GM21825 (cell line): ENCODE measurements around the gene PRKAR1B.

Source experiments
- ATAC-seq: cut with Tn5 transposase; IDR thresholded peaks from one replicate; pipeline ENCODE4 v1.9.1; 2021; ENCODE audit warnings: mild to moderate bottlenecking, moderate library complexity; ENCODE audit not compliant: unreplicated experiment

PRKAR1B gene

DNA sequence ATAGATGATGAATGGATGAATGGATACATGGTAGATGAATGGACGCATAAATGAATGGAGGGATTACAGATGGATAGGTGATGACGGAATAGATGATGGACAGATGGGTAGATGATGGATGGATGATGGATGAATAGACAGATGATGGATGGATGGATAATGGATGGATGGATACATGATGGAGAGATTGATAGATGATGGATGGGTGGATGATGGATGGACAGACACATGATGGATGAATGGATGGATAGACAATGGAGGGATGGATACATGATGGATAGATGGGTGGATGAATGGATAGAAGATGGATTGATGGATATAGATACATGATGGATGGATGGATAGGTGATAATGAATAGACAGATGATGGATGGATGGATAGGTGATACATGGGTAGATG, 198.6 kb downstream of the PRKAR1B start:
- ATAC-seq: no peak

DNA sequence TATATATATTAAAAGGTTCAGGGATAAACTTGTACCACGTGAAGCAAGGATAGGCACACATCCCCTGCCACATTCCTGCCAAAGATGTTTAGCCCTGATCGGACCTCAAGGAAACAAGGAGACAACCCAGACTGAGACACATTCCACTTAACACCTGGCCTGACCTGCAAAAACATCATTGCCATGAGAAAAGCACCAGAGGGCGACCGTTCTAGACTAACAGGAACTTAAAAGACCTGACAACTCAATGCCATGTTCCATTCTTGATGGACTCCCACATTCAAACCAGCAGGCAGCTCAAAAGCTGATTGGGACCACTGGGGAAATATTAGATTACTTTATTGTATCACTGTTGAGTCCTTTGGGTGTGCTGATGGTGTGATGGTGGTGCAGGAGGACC, 199.4 kb downstream of the PRKAR1B start:
- no peak for ATAC-seq

DNA sequence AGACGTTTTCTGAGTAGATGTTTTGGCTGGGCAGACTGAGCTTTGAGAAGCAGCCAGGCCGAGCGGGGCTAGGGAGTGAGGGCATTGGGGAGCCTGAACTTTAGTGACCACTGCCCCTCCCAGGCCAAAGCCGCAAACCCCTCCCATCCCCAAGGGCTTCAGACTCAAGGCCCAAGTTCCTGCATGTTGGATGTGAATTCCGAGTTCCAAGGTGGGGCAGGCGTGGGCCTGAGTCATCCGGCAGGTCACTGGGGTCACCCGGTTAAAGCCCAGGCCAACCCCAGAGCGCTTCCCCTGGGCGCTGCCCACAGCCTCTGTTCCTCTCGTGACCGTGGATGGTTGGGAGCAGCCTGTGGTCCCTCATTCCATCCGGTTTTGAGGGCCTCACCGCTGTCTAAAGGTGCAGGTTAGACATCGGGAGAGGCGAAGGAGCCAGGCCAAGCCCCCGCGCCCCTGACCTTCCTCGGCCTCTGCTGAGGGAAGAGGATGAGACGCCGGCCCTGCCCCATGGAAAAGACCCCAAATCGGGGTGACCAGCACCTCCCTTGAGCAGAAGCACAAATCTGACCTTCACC, 200.5 kb downstream of the PRKAR1B start:
- ATAC-seq: no peak

DNA sequence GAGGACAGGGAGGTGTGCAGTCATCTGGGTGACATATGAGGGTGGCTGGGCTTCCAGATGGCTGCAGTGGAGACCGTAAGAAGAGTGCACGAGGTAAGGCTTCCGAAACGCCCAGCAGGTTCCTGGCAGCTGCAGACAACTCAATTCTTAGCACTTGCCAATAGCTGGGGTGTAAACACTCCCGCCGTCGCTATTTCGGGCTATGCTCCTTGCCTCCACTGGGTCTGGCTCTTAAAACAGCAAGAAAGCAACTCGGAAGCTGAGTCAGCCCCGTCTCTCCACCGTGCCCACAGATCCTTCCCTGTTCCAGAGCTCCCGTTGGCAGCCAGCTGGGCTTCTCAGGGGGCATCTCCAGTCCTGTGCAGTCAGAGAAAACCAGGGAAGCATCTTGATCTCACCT, 201.3 kb downstream of the PRKAR1B start:
- no peak for ATAC-seq

DNA sequence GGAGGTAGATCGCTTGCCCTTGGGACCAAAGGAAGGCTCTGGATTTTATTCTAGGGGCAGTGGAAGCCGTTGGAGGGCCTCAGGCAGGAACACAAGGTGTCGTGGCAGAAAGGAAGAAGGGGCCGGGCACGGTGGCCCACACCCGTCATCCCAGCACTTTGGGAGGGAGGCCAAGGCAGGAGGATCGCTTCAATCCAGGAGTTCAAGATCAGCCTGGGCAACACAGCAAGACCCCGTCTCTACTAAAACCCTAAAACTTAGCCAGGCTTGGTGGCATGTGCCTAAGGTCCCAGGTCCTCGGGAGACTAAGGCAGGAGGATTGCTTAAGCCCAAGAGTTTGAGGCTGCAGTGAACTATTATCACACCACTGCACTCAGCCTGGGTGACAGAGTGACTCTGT, 202.3 kb downstream of the PRKAR1B start:
- no peak for ATAC-seq

DNA sequence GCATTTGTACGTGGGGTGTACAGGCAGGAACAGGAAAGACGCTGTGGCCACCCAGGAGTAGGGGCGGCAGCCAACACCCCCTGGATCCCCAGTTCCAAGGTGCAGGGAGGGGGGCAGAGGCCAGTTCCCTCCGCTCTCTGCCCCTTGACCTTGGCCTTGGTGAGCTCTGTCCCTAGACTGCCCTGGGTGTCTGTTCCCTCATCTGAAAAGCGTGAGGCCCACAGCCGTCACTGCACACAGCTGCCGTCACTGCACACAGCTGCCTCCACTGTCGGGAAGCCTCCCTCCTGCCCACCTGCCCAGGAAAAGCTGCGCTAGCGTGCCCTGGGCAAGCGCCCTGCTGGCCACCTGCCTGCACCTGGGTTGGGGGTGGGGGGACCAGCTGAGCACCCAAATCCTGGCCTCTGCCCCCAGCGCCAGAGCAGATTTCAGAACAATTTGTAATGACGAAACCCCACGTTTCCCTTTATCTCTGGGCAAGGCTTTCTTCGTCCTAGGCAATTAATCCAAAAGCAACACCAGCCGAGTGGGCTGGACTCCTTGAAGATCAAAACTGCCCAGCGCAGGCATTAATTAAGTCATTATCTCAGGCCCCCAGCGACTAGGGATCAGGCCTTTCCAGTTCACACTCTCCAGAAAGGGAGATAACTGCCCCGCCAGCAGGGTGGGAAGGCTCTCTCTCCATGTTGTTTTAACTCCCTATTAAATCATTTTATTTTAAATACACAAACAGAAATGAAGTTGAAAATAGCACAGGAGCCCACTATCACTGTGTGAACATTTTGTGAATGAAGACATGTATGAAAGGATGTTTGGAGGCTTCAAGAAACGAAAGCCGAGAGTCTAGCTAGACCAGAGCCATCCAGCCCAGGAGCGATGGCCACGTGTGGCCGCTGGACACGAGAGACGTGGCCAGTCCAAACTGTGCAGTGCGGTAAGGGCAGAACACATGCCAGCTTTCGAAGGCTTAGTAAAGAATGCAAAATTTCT, 203.4 kb downstream of the PRKAR1B start:
- no peak for ATAC-seq

DNA sequence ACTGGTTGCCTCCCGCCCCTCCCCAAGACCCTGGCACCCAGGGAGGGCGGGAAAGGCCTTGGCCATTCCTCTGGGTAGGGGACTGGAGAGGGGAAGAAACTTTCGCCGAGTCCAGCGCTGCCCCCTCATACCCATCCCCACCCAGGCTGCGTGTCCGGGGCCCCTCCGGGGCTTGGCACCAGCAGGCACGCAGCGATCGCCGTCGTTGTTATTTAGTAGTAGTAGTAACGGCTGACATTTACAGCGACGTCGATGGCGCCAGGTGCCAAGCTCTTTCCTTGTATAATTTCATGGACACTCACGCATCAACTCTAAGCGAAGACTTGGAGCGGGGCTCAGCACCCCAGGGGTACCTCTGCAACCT, 204.1 kb downstream of the PRKAR1B start:
- no peak for ATAC-seq

DNA sequence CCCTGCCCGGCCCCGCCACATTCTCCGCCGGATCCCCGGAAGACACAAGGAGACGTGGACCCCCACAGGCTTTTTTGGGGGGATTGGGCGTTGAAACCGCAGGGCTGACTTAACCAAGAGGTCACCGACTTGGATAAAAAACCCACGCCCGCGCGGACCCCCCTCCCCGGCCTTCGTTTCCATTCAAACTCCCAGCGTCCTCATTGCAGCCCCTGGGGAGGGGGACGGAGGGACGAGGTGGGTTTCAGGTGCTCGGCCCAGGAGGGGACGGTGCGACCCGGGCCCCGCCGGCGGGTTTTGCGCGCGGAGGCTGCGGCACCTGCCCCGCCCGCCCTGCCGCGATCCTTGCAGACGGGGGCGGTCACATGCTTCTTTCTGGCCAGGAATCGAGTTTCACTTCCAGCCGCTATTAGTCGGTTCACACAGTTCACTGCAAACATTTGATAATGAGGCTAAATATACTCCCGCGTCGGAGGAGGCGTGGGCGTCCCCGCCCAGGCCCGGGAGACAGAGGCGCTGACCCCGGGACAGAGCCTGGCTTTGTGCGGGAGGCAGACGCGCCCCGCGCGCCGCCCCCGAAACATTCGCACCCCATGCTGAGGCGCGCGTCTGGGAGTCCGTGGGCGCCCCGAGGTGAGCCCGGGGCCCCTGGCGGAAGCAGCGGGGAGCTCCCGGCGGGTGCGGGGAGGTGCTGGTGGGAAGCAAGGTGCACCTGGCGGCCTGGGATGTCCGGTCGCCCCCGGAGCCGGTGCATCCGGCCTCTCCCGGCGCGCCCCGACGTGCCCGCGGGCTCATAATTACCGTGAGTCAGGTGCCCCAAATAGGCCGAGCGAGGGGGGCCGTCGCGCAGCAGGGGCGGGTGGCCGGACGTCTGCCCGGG, 204.8 kb downstream of the PRKAR1B start:
- no peak for ATAC-seq

DNA sequence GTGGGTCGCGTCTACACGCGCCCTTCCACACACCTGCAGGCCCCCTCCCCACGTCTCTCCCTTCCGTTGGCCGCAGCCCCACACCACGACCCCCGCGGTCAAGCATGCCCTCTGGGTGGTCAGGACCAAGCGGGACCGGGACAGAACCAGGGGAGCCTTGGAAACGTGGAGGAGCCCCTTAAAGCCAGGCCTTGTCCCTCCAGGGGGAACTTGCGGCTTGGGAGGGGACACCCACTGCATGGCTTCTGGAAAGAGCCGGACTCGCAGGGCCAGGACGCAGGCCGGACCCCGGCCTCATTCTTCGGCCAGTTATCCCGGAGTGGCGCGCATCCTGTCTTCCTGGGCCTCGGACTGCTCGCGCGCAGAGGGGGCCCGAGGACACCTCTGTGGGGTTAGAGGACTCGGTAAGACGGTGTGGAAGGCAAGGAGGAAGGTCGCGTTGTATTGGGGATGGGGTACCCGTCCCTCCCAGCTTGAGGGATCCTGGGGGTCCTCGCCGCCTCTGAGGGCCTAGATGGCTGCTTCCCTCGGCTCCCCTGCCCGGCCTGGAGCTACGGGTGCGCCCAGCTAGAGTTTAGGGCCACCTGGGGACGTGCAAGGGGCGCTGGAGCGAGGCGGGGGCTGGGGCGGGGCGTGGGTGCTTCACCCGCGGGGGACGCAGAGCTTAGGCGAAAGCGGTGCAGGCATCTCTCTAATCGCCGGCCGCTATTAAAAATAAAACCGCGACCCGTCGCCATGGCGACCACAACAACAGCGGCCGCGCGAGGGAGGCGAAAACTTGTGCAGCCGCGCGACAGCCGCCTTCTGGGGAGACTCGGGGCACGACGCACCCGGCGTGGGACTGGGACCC, 205.6 kb downstream of the PRKAR1B start:
- no peak for ATAC-seq

DNA sequence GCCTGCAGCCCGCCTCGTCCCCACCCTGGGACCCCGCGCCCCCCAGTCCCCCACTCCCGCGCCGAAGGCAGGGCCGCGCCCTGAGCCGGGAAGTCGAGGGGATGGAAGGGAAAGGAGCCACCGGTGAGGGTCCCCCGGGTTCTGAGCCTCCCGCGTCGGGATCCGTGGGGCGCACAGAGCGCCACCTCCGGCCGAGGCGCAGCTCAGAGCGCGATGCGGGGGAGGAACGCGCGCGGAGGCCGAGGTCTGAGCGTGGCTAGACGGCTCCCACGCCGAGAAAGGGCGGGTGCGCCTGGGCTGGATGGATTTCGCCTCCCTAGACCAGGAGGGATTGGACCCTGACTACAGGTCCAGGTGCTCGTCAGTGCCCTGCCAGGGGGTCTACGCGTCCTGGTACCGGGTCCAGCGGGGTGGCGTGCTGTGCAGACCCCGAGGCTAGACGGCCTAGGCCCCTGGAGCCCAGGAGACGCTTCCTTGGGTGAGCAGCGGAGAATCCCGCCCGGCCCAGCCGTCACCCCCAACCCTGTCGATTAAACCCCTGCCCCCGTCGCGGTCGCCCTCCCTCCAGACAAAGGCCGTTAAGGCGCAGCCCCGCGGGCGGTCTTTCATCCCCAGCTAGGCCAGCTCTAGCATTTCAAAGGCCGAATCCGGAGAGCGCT, 206.4 kb downstream of the PRKAR1B start:
- no peak for ATAC-seq

DNA sequence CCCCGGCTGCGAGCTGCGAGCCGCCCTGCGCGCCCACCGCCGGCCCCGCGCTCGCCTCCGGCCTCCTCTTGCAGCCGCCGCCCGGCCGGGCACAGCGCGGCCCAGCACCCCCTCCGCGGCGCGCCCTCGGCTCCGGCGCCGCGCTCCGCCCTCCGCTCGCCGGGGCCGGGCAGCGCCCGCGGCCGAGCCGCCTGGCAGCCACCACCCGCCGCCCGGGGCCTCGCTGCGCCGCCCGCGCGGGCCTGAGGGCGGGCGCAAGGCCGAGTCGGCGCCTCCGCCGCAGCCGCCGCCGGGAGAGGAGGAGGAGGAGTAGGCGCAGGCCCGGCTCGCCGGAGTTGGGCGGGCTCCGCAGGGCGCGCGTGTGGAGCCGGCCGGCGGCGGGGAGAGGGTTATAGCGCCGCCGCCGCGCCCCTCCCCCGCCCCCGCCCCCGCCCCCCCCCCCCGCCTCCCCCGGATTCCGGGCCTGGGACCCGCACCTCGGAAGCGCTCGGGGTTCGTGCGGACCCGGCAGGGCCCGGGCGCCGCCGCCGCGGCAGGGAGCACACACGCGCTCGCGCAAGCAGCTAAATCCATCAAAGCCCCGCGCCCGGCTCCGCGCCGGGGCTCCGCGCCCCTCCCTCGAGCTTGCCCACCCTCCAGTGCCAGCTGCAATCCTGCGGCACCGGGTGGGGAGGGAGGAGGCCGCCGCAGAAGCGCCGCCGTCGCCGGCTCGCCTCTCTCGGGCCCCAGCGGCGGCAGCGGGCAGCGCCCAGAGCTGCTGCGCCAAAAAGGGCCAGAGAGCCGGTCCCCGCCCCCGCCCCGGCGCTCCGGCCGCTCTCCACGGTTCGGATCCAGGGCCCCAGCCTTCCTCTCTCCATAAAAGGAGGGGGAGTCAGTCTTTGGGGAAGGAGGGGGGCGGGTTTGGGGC, 207.3 kb downstream of the PRKAR1B start, which contains the start of gene PDGFA:
Gene PDGFA, minus strand, starts transcription at position 363 of the 907 bp plus-strand sequence. CDS start 845 bp downstream, outside the sequence.
- ATAC-seq: no peak

DNA sequence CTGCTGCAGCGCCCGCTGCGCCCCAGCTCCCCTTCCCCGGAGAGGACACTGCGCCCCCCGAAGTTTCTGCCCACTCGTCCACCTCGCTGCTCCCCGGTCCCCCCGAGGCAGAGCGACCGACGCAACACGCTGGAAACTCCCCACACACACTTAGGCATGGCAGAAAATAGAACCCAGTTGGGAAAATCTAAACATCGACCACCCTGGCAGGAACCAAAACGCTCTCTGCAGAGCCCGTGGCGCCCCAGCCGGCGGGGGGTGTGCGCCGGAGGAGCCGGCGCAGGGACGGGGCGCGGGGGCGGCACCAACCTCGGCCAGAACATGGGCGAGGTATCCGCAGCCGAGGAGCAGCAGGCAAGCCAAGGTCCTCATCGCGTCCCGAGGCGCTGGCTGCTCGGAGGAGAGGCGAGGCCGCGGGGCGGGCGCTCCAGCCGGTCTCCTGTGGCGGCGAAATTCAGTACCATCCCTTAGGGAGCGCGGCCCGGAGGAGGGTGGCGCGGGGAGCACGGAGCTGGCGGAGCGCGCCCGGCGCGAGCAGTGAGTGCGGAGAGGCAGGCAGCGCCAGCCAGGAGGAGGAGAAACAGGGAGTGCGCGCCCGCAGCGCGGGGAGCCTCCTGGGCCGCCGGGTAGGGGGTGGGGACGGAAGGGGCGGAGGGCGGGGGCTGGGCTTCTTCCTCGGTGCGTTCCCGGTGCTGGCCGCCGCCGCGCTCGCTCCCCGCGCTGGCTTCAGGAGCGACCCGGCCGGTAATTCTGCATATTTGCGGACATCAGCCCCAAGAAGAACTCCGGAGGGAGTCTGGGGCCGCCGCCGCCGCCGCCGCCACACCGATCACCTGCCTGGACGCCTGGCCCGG, 208.2 kb downstream of the PRKAR1B start:
- no peak for ATAC-seq

DNA sequence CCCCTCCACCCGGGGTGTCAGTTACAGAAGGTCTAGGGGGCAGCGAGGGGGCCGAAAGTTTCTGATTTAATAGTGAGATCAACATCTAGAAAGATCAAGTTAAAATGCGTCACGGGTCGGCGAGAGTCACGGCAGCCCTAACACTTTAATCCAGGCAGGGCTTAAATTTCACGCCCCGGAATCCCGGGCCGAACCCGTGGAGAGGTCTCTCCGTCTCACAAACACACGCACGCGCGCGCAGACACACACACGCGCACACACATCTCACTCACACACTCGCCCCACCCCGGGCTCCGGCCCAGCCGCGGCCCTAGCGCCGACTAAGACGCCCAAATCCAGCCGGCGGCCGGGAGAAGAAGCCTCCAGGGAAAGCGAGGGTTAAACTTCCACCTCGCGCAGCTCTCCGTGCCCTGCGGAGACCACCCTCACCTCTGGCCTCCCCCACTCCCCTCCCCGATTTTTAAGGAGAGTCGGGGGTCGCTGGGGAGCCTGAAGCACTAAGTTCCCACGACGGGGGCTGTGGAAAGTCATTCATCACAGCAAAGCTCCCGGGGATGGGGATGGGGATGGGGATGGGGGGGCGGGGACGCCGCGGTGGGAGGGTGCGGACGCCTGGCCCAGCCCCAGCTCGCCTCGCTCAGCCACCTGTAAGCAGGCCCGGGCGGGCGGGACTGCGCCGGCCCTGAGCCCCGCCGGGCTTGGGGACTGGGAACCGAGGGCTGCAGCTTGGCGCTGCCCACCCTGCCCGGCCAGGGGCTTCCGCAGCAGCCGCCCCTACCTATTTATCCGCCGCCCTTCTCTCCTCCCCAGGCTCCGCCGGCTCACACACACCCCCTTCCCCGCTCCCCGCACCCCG, 209.1 kb downstream of the PRKAR1B start:
- no peak for ATAC-seq

DNA sequence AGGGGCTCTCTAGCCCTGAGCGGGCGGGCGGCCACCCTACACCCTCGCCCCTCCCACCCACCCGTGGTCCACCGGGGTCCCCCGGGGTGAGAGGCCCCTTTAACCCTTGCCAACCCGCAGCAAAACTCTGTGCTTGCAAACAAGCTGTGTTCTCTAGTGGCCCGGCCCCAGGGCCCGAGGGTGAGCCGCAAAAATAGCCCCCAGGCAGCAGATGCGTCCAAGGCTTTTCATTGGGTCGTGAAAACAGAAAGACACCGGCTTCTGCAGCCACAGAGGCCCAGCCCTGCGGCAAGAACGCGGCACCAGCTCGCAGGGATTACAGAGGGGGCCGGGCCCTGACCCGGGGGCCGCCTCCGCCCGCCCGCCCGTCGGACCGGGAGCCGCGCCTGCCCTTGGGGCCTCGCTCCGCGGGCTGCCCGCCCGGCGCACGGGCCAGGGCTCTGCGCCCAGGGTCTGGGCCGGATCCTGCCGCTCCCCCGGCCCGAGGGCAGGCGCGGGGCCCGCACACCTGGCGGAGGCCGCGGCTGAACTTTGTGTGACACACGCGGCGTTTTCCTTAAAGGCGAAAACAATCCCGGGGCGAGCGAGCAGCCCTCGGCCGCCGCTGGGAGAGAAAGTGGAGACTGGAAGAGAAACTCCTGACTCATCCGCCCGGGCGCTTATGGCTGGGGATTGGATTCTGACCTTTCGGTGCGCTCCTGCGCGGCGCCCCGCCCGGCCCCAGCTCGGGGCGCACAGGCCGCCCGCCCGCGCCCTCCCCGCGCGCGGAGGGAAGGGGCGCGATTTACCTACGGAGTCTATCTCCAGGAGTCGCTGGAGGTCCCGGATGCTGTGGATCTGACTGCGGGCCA, 210.2 kb downstream of the PRKAR1B start:
- no peak for ATAC-seq

DNA sequence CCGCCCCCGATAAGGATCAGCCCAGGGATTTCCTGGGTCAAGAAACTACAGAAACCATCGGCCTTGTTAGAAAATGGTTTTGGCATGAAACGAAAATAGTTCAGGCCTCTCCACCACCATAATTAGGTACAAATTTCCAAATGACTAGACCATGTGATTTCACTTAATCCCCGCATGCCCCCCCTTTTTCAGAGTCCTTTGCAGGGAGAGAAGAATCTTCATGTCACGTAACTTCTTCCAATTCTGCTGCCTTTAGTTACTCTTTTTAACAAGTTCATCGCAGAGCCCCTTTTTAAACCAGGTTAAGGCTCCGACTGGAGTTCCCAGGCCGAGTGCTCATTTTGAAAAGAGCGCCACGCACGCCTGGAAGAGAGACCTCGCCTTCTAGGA, 210.9 kb downstream of the PRKAR1B start:
- ATAC-seq: no peak

DNA sequence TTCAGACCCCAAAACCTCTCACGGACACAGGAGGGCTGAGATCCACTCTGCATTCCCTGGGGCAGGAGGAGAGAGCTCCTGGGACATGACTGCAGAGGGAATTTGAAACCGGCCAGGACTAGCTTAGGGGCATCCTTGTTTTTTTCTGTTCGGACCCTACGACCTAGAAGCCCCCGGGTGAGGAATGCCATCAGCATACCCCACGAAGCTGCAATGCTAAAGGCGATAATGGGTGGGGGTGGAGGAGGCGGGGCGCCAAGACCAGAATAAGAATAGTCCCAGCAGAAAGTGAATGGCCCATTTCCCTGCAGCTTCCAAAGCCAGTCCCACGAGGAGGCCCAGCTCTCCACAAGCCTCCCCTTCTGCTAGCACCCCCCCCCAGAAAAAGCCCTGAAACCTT, 211.5 kb downstream of the PRKAR1B start:
- ATAC-seq: no peak
